ENCODE measurements around the gene CDC25A.
"Not testable (repeated sequence)": the region's sequence is repeated elsewhere in the genome, so short reads cannot be mapped to it uniquely, and the experiment has no call there.

The CDC25A gene

DNA sequence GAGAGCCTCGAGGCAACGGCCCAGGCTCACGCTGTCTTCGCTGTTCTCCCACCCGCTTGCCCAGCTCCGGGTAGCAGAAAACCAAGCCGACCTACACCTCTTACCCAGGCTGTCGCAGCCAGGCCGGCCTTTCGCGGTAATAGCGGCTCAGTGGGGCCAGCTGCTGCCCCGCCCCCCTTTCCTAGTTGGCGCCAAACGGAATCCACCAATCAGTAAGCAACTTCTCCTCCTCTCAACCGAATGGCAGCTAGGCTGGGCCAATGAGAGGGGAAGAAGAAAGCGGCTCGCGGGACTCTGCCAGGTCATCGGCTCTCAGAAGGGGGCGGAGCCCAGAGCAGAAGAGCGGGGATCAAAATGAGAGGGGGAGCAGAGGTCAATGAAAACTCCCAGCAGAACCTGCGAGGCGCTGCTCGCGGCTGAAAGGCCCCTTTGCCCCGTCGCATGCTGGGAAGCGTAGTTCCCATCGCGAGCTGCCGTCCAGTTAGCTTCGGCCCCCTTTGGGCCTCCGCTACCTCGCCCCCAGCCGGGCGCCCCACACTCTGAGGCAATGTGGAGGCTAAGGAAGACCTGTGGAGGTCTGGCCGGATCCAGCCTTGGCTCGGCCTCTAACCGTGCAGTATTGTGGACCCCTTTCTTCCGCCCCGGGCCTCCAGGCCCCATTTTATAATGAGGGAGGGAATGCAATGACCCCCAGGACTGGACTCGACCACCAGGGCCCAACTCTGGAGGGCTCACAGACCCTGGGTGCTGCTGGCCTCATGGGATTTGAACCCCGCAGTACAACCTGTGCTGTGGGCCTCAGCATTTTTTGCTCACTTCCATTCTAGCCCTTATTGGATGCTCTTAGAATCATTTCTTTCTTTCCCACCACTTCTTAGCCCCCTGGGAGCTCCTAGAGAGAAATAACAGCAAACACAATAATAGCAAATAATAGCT lies at the start of gene CDC25A:
Gene CDC25A (minus strand): TSS at position 152 of the 936 bp plus-strand sequence. CDS start 470 bp downstream, outside the sequence.
- DNase-seq: peak; percentile 45 to 98 (median 91)

DNA sequence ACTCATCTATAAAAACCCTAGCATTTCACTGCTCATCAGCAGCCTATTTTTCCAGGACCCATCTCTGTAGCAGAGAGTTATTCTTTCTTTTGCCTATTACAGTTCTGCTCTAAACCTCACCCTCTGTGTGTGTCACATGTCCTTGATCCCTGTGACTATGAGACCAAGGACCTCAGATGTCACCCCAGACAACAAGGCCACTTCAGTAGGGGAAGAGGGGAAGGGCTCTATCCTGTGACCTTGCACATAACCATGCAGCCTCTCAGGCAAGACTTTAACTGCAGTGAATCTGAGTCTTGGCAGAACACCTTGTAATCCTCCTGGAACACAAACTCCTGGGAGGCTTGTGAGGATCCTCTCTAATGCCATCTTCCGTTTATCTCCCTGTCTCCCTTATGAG lies 48.3 kb upstream of the CDC25A start:
- no peak for DNase-seq

DNA sequence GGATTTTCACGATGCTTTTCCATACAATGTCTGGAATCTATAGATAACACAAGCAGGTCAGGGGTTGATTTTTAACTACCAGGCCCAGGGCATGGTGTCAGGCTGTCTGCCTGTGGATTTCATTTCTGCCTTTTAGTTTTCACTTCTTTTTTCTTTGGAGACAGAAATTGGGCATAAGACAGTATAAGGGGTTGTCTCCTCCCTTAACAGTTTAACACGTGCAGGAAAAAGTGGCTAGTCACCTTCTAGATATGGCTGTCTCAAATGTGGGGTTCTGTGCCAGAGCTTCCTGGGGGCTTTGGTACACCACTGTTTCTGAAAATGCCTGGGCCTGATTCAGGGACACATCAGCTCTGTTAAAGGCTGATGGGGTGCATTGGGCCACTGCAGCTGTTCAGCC lies 45.3 kb upstream of the CDC25A start:
- no peak for DNase-seq

DNA sequence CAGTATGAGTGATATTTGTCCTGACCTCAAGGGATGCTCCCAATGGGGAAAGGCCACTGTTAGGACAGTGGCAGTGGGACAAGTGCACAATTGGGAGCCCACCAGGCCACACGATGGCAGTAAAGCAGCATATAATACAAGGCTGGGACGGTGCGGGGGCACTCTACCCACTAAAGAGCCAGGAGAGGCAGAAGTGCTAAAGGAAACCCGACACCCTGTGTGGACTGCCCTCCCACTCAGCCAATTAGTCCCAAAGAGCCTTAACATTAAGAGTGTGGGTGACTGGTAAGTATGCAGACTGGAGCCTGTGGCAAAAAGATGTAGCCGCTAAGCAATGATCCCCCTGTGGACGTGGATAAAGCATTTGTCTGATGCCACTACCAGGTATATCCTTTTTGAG lies 44.5 kb upstream of the CDC25A start:
- peak in 44 of 51 donors; percentile 13 to 87 (median 61) for DNase-seq

- no peak for DNase-seq
Measured at GRCh38 chr3:48232232-48232631, 44.0 kb upstream of the CDC25A start.

GRCh38 chr3:48226939-48227338 lies 38.7 kb upstream of the CDC25A start:
- no peak for DNase-seq

DNA sequence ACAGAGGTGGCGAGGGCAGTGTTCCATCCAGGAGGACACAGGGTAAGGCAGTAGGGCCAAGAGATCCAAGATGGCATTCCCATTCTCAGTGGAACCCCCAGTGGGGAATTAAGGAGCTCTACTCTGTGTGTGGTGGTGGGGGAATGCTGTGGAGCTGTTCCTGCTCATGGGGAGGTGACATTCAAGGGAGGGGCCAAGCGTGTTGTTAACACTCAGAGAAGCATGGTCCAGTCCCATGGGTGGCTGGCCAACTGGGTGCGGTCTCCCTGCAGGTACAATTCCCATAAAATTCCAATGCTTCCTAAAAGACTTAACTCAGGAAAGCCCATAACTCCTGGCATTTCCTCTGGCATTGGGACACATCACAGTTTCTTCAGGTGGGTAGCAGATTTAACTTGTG lies 37.4 kb upstream of the CDC25A start:
- DNase-seq: no peak

DNA sequence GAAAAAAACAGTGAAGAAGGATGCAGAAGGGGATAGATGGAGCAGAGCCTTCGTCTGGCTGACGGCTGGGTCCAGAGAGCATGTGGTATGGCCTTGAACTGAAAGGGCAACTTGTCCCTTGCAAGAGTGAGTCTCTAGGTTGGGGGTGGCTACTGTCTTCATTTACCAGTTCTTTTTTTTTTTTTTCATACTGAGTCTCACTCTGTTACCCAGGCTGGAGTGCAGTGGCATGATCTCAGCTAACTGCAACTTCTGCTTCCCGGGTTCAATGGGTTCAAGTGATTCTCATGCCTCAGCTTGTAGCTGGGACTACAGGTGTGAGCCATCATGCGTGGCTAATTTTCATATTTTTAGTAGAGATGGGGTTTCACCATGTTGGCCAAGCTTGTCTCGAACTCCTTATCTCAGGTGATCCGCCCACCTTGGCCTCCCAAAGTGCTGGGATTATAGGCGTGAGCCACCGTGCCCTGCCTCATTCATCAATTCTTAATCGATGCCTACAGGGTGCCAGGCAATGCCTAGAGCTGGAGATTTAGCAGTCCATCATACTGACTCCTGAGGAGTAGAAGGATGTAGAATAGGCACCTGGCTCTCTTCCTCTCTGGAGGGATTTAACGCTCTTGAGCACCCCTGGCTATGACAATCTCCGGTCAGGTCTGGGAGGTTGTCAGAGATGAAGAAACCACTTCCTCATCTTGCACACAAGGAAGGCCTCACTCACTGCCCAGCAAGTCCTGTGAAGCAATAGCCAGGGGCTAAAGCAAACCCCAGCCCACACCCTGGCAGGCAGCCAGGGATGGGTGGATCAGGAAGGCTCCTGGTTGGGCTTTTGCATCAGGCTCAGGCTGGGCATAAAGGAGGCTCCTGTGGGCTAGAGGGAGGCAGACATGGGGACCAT lies 34.6 kb upstream of the CDC25A start, which contains the start of gene CAMP:
Gene CAMP (plus strand): TSS at position 880 of the 898 bp plus-strand sequence. CDS start 17 bp downstream, at position 897.
- peak in 23 of 51 donors; percentile 2 to 45 (median 22) for DNase-seq

- no peak for DNase-seq
Measured at GRCh38 chr3:48220746-48221145, 32.5 kb upstream of the CDC25A start.

DNA sequence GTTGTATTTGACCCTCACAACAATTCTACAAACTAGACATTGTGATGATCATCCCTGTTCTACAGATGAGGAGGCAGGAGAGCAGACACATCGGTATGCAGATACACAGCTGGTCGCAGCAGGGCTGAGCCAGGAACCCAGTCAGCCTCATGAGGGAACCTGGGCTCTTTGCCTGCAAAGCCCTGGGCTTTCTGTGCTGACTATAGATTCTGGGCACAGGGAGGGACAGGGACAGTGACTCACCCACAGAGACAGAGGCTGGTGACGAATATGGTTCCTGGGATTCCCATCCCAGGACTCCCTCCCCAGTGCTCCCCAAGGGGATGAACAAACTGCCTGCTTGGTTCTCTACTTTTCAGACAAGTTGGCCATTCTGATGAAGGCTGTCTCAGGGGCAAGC lies 31.3 kb upstream of the CDC25A start:
- peak in 2 of 51 donors; percentile 6 to 24 for DNase-seq

DNA sequence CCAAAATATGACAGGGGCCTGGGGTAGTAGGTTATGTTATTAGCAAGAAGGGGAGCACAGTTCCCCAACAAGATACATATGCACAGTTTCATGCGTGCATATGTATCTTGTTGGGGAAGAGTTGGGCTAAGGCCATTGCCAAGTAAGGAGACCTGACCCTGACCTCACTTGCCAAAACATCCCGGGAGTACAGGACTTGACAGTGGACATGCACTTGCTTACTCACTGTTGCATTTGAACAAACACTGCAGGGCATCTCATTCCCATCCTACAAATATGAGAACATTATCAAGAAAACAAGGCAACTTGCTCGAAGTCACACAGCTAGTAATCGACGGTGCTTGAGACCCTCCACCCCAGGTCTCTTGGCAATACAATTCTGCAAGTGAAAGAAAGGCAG lies 30.3 kb upstream of the CDC25A start:
- DNase-seq: no peak

GRCh38 chr3:48217449-48217848 lies 29.2 kb upstream of the CDC25A start:
- DNase-seq: peak in 2 of 51 donors; percentile 3 to 25

- DNase-seq: peak in 28 of 51 donors; percentile 9 to 77 (median 46)
Measured at GRCh38 chr3:48215876-48216275, 27.7 kb upstream of the CDC25A start.

DNA sequence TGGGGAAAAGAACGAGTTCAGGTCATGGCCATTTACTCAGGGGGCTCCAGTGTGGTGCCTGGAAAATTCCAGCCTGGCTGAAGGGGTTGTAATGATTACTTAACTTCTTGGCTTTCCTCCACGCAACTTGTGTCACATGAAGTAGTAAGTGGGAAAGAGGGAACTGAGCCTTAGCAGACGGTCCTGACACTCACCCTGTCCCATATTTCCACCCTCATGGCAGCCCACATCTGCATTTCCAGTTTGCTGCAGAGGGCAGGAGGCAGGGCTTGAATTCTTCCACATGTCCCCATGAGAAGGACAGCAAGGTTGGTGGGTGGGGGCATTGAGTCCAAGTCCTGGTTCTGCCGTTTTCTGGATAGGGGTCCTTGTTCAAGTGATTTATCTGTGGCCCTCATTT lies 27.2 kb upstream of the CDC25A start:
- DNase-seq: peak in 13 of 51 donors; percentile 12 to 65 (median 22)

- DNase-seq: peak in 1 of 51 donors; percentile 24
Measured at GRCh38 chr3:48215019-48215418, 26.8 kb upstream of the CDC25A start.

GRCh38 chr3:48214225-48214624 lies 26.0 kb upstream of the CDC25A start:
- DNase-seq: no peak

DNA sequence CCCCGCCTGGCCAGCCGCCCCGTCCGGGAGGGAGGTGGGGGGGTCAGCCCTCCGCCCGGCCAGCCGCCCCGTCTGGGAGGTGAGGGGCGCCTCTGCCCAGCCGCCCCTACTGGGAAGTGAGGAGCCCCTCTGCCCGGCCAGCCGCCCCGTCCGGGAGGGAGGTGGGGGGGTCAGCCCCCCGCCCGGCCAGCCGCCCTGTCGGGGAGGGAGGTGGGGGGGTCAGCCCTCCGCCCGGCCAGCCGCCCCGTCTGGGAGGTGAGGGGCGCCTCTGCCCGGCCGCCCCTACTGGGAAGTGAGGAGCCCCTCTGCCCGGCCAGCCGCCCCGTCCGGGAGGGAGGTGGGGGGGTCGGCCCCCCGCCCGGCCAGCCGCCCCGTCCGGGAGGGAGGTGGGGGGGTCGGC lies 23.6 kb upstream of the CDC25A start:
- DNase-seq: not testable (repeated sequence)

DNA sequence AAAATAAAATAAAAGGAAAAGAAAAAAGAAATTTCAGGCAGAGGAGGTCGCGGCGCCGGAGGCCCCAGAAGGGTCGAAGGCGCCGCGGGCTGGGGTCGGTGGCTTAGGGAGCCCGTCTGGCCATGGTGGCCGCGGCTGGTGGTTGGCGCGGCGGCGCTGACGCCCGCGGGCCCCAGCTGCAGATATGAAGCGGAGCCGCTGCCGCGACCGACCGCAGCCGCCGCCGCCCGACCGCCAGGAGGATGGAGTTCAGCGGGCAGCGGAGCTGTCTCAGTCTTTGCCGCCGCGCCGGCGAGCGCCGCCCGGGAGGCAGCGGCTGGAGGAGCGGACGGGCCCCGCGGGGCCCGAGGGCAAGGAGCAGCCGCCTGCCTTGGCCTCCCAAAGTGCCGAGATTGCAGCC lies 22.3 kb upstream of the CDC25A start:
- not testable (repeated sequence) for DNase-seq

GRCh38 chr3:48209445-48209844 lies 21.2 kb upstream of the CDC25A start:
- no peak for DNase-seq

GRCh38 chr3:48208076-48208475 lies 19.9 kb upstream of the CDC25A start:
- no peak for DNase-seq

DNA sequence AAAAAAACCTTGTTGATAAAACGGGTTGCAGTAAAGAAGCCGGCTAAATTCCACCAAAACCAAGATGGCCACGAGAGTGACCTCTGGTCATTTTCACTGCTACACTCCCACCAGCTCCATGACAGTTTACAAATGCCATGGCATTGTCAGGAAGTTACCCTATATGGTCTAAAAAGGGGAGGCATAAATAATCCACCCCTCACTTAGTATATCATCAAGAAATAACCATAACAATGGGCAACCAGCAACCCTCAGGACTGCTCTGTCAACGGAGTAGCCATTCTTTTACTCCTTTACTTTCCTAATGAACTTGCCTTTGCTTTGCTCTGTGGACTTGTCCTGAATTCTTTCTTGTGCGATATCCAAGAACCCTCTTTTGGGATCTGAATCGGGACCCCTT lies 14.4 kb upstream of the CDC25A start:
- DNase-seq: no peak

DNA sequence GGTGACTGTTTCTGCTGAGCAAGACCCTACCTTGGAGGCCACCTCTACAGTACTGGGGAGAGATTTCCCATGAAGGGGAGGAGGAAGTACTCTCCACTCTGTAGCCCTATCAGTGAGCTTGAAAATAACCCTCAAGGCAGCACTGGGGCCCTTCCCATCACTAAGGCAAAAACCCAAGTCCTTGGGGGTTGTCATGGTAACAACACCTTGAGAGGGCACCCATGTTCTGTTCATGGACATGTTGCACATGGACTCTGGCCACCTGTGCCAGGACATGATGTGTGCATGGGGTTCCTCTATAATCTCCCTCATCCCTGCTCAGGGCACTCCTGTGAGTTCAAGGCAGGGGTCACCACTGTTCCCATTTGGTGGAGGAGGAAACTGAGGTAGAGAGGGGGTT lies 10.9 kb upstream of the CDC25A start:
- no peak for DNase-seq
